T-helper 2 cell treated with Interferon-gamma antibody and Interleukin-4, amounts not matched to agents 100 ng/mL and 5 ng/mL, for 36 hours (primary cell): ENCODE measurements around the gene SOX14. TPM values are rescaled to one million over a fixed set of nuclear protein-coding genes. Genes with fewer than 3 reads are reported as not detected.

Experiments used
- intact Hi-C: fragments of 100-400 bp; cut with micrococcal nuclease; formaldehyde crosslinking; loops from one replicate; pipeline ENCODE4 v1.15.1; 2023
- total RNA-seq: library from RNA; stranded (reverse); gene quantifications from 2 replicates; pipeline ENCODE4 v1.2.3, GENCODE V29; 2022

Gene SOX14
- total RNA-seq, 1 donor from 2014 or later = not detected

DNA sequence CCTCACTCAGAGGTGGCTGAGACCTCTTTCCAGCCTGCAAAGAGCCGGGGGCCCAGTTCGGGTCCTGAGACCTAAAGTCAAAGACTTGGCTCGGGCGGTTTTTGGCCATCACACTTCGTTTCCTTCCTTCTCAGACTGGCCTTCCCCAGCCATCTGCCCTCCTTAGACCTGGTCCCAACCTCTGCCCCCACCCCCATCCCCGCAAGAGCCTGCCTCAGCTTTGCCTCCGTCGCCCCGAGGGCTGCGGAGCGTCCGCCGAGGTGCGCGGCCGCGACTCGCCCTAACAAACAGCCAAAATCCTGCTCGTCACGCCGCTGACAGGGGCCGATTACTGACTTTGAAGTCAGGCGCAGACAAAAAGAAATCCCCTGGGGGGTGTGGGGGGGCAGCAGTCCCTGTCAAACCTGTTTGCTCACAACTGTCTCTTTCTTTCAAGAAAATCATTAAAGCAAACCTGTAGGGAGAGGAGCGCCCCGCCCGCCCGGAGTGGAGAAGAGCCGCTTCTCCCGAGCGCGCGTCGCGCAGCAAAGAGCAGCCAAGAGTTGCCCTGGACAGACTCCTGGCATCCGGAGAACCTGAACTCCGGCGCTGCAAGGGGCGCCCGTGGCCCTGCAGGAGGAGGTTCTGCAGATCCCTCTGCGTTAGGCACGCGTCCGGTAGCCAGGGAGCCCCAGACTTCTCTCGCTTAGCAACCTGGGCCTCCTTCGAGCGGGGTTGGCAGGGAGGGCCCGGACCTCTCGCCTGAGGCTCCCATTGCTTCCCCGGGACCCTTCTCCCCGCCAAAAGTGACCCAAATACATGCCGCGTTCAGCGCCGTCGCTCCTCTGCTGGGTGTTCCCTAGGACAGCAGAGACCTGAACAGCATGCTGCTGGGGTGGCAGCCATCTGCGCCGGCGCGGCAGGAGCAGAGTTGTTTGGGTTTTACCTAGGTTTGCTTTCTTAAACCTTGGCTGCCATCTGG lies 4.5 kb downstream of the SOX14 start:
- intact Hi-C loops = no loop called here

DNA sequence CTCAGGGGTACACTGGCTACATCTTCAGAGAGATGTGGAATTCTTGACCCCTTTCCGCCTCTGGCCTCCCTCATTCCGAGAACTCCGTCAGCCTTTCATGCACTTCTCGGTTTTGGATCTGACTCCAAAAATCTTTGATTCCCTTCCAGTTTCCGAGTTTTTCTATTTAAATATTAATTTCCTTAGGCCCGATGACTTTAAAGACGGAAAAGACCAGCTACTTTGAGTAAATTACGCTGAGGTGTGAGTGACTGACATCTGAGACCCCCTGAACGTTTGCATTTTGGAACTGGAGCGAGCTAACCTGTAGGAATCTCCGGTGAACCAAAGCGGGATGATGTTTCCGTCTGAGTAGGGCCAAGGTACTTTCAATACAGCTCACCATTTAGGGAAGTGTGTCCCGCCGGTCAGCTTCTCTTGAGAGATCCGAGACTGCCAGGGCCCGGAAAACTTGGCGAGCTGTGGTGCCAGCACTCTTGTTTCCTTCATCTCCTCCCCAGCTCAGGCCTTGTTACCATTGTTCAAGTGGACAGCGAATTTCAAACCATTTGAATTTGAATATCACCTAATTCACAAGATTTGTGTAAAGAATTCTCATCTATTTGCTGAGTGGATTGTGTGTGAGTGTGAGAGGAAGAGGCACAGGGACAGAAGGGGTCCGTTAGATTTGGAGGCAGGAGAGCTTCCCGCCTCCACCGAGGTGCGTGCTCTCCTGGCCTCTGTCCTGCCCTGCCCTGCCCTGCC lies 5.4 kb downstream of the SOX14 start:
- intact Hi-C loops = loop anchor here (5.0 kb wide), 1 partner anchor 1178 kb away; the partner anchor contains the start of genes FOXL2 and FOXL2NB

DNA sequence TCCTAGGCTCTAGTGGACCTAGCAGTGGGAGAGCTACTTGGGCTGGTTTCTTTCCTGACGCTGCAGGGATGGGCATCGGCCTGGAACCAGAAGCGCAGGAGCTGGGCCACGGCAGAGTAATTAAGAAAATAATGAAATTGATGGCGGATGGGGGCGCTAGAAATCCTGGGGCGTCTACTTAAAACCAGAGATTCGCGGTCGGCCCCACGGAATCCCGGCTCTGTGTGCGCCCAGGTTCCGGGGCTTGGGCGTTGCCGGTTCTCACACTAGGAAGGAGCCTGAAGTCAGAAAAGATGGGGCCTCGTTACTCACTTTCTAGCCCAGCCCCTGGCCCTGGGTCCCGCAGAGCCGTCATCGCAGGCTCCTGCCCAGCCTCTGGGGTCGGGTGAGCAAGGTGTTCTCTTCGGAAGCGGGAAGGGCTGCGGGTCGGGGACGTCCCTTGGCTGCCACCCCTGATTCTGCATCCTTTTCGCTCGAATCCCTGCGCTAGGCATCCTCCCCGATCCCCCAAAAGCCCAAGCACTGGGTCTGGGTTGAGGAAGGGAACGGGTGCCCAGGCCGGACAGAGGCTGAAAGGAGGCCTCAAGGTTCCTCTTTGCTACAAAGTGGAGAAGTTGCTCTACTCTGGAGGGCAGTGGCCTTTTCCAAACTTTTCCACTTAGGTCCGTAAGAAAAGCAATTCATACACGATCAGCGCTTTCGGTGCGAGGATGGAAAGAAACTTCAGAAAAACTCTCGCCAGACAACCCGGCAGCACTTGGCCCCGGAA lies 6.1 kb downstream of the SOX14 start:
- intact Hi-C loops = loop anchor here (5.0 kb wide), 1 partner anchor 1177 kb away; the partner anchor contains the start of genes FOXL2 and FOXL2NB

DNA sequence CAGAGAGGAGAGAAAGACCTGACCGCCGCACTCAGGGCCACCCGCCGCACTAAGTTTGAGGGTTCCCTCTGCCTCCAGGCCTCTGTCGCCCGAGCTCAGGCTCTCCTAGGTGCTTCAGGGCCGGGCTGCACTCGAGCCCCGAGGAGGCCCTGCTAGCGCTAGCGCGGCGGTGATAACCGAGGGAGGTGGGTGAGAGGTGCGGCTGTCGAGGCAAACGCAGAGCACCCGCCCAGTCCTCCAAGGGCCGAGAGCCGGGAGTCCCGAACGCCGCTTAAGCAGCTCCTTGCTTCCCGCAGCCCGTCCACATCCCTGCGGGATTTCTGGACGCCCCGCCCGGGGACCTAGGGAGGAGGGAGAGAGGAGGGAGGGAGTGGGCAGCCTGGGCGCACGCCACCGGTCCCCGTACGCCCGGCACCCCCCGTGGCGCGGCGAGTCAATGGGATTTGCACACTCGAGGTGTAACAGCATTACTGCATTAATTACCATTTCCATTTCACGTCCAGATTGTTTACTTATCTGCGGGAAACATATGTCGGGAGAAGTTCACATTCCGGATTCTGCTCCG lies 6.8 kb downstream of the SOX14 start:
- intact Hi-C loops = loop anchor here (5.0 kb wide), 1 partner anchor 1176 kb away; the partner anchor contains the start of genes FOXL2 and FOXL2NB

DNA sequence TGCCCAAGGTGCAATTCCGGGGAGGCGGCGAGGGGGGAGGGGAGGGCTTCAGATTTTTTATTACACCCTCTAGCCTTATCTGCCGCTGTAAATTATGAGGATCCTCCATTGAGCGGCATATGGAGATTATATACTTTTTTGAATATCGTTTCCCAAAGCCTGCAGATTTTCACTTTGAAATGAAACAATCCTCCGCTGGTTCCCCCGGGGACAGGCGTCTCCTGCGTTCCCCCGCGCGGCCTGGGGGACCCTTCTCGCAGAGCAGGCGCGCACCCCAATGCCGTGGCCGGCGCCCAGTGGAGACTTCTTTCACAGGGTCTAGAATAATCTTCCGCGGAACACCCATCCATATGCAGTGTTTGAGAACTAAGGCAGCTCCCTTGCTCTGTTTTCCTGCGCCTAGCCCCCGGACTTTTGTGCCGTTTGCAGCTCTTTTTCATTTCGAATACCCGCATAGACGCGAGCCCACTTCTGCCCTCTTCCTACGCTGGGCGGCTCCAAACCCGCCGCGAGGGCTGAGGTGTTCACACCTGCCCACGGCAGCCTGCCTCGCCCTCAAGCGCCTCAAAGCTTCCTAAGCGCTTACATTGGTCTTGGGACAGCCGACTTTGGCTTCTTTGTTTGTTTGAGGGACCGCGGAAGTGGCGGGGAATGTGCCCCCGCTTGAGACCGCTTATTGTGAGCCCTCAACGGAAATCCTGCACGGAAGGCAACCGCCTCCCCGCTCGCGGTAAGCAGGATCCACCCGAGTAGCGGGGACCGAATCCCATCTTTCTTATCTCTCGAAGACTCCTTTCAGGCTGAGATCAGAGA lies 7.5 kb downstream of the SOX14 start:
- intact Hi-C loops = loop anchor here (5.0 kb wide), 1 partner anchor 1176 kb away; the partner anchor contains the start of genes FOXL2 and FOXL2NB

DNA sequence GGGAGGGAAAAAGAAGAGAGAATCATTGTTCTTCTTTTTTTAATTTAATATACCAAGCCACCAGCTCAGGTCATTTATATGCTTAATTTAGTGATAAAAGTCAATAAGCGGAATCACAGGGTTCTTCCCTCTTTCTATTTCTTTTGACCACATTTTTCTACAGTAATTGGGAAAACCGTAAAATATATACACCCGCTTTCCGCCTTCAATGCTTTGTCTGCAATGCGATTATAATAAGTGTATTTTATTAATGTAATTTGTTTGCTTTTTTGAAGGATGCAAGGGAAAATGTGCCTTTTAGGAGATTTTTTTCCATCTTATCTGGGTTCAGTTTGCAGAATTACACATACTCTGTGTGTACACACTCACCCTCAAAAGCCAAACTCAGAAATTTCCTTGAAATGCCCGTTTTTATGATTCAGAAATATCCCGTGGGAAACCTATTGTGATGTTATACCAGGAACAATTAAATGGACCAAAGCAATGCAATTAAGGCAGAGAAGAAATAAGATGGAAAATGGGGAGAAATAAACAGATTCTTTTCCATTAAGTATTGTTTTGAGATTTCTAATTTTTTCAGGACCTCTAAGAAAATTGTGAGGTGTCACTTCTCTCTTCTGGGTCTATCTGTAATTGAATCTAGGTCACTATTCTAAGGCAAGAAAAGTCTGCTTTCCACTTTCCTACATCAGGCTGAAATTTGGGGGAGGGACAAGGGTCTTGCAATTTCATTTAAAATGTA lies 8.3 kb downstream of the SOX14 start:
- intact Hi-C loops = loop anchor here (5.0 kb wide), 1 partner anchor 1175 kb away; the partner anchor contains the start of genes FOXL2 and FOXL2NB

DNA sequence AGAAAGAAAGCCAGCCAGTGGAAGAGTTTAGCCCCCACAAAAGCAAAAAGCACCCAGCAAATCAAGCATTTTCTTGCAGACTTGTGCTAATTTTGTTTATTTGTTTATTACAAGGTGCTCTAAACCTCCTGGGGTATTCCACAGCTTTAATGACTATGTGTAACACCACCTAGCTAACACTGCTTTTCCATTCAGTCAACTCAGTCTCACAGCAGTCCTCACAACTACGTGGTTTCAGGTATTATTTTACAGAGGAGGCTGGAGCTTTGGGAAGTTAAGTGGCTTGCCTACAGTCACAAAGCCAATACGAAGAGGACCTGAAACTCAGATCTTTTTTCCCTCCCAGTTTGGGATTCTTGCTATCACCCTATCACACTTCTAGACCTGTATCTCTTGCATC lies 14.8 kb downstream of the SOX14 start:
- intact Hi-C loops = no loop called here

DNA sequence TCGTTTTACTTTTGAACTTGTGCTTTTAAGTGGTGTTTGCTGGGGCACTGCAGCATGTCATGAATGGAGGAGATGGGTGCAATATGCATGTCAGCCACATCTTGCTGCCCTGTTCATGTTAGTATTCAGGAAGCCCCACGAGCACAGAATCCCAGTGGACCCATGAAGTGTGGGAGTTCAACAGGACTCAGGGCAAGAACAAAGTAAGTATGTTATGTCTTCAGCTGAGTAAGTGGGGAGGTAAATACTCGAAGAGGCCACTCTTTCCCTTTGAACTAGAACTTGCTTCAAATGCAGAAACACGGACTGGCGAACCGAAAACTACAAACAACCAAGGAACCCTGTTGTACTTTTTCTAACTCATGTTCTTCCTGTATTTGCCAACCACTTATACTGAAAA lies 23.4 kb downstream of the SOX14 start:
- intact Hi-C loops = no loop called here

DNA sequence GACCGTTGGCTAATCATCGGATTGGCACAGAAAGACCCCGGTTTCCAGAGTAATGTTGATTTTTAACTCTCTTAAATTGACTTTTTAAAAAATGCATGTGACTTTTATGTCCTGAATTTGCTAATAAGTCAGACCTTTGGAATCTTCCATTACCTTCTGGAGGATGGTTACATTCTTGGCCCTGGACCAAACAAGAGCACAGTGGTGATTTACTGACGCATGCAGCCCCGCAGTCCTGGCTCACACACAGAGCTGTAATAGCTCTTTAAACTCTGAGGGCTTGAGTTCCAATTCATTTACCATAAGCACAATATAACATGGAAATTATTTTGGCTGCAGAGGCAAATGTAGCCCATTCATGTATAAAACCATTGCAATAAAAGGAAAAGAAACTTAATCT lies 25.1 kb downstream of the SOX14 start:
- intact Hi-C loops = no loop called here

DNA sequence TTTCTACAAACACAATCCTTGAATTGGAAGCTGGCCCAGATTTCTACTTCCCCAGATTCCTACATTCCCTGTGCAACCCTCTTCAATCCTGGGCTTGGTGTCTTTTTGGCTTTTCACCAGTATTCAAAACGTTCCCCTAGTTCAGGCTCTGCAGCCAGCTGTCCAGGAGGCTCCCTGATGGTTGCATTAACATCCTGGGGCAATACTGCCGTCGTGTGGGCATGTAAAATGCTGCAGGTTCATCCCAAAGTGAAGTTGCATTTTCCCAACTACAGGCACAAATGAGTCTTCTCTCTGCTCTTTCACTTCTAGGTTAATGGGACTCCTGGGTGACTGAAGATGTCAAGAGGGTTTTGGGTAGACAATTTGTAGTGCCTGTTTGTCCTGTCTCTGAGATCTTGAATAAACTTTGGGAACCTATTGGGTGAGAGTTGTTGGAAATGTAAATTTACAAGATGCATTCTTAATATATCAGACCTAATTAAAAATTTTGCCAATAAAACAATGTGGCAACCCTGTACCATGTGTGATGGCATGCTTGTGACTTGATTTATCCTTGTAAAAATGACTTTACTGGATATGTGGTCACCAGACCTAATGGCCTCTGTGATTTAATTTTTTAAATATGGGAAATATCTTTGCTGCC lies 28.6 kb downstream of the SOX14 start:
- intact Hi-C loops = no loop called here

DNA sequence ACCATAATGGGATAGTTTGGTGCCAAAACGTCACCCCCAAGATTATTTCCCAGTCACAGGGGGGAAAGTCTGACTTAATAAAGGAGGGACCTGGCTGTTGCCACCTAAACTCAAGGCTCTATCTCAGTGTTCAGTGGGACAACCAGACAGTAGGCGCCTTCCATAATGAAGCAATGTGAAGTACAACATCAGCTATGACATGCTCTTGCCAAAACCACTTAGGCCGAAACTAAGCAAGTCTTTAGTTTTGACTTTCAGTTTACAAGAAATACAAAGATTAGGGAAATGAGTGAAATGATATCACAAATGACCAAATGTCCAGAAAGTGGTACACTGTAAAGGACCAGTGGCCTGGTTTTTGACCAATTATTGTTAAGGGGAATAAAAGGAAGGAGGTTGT lies 32.9 kb downstream of the SOX14 start:
- intact Hi-C loops = no loop called here

DNA sequence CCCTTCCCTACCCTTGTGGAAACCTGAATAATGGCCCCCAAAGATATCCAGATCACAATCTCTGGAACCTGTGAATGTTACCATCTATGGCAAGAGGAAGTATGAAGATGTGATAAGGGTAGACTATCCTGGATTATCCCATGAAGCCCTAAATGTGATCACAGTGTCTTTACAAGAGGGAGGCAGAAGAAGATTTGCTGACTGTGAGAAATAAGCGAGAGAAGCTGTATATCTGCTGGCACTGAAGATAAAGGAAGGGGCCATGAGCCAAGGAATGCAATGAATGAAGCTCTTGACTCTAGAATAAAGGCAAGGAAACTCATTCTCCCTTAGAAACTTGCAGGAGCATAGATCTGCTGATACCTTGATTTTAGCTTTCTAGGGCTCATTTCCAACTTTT lies 39.1 kb downstream of the SOX14 start:
- intact Hi-C loops = no loop called here

DNA sequence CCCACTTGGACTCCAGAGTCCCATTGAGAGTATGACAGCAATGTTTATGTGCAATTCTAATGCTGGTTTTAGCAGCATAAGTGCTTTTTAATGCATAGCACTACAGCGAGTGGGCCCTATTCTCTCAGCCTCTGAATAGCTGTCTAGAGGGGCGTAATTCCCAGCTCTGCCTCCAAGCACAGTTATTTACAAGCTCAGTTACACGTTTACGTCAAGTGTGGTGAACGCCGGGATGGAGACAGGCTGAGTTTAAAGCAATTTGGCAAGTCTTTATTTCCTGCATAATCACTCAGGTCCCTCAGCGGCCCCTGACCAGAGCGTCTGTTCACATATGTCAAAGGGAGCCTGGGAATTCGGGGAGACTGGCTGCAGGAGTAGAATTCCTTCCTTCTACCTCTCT lies 43.9 kb downstream of the SOX14 start:
- intact Hi-C loops = no loop called here

DNA sequence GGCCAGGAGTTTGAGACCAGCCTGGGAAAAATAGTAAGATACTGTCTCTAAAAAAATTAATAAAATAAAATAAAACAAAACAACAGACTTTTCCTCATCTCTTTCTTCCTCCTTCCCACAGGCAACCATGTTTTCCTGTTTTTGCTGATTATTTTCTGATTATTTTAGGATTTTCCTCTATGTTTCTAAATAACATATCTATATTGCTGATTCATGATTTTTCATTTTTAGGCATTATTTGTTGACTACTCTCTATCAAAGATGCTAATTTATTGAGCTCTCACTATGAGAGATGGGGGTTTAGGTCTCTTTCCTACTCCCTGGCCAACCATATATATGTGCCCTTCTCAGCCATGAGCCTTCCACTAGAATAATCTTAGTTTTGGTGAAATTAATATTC lies 45.4 kb downstream of the SOX14 start:
- intact Hi-C loops = no loop called here

DNA sequence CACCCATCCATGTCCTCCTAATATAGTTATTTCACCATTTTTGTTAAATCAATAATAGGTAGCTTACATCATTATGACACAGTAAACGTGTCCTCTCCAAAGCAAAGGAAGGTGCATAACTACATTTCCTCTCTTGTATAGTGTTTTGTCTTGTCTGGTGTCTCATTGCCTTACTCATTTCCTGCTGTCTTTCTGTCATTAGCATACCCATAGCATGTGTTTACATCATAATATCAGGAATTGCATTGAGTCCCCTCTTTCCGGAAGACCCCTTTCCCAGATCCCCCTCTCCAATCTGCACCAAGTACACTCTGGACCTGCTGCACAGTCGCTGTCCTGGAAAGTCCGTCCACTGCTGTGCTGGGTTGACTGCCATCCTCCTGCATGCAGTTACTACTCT lies 47.9 kb downstream of the SOX14 start:
- intact Hi-C loops = no loop called here

DNA sequence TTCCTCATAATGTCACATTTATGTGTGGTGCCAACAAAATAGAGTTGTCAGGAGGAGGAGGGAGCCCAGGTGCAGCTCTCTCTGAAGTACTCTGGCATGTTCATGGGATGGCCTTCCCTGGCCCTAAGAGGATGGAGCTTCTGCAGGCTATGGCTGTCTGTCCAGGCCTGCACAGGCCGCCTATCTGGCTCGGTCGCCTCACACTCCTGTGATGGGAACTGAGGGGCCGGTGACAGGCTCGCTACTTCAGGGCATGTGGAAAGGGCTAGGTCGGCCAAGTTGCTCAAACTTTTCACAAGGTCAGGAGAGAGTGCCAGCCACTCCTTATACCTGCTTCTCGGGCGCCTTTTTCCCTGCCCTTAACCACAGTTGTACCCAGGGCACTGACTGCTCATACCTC lies 51.1 kb downstream of the SOX14 start:
- intact Hi-C loops = no loop called here
